CD4-positive, alpha-beta T cell treated with Interferon alpha-2 for 1 hour (primary cell): Measurements from ENCODE around the gene ABCF1.
A peak's percentile ranks its signal among the peaks of the same experiment; 100 is the strongest.

Experiments used
- DNase-seq, 2 donors: peaks; one replicate each; pipeline ENCODE4 v3.0.0-alpha.2; 2020 to 2022

The ABCF1 gene

DNA sequence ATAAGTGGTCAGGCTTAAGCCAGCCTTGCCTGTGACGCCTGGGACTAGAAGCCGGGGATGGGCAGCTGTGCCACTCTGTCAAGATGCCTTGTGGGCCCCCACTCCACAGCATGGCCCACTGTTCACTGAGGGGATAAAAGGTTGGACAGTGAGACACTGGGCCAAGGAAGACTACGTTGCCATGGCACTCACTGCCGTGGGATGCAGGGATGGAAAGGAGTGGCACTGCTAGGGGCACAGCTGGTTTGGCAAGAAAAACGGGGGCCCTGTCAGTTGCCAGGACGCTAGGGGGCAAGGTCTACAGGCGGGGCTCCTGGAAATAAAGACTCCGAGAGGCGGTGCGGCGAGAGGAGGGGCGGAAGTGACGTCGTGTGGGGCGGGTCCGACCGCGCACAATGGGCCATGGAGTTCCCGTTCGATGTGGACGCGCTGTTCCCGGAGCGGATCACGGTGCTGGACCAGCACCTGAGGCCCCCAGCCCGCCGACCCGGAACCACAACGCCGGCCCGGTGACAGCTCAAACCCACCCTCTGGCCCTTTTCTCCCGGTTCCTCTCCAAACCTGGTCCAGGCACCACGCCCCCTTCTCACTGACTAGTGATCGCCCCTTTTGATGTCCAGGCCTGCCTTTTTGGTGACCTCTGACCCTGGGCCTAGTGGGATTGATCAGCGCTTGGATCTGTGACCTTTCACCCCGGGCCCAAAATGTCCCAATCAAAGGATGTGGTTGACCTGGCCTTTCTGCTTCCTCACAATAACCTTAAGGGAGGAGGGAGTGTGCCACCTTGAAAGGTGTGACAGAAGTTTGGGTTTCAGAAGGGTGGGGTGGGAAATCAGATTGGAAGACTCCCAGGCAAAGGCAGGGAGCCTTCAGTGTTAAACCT, 55.5 kb downstream of the ABCF1 start, which contains the start of gene ATAT1:
Gene ATAT1, plus strand, starts transcription at position 391 of the 883 bp plus-strand sequence.
- DNase-seq, result peak; percentile 89 to 92

DNA sequence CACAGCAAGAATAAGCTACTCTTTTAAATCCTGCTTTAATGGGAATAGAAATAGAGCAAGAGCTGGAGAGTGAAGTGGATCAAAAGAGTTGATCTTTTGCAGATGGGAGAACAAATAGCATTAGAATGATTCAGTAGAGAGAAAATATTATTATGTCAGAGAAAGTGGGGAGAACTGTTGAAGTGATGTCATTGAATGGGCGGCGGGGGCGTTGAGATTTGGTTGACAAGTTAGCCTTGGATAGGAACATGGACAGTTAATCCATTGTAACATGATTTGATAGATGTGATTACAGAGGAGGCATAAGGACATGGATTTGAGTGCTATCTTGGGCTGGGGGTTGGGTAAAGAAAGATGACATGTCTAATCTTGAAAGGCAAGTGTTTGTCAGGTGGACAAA, 64.6 kb downstream of the ABCF1 start:
- DNase-seq, result no peak

DNA sequence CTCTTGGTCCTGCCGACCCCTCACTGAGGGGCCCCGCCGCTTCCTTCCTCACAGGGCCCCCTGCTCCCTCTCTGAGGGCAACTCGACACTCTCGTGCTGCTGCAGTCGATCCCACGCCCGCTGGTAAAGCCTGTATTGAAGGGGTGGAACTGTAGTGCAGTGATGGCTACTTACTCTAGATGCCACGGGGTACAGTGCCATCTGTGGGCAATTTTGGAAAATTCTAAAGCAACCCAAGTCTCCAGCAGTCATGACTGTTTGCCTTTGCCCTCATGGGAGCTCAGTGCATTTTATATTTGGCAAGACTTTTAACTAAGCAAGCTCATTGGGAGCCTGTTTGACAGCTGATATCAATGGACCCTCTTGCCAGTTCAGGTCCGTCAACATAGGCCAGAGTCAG, 69.2 kb downstream of the ABCF1 start:
- DNase-seq, result no peak

DNA sequence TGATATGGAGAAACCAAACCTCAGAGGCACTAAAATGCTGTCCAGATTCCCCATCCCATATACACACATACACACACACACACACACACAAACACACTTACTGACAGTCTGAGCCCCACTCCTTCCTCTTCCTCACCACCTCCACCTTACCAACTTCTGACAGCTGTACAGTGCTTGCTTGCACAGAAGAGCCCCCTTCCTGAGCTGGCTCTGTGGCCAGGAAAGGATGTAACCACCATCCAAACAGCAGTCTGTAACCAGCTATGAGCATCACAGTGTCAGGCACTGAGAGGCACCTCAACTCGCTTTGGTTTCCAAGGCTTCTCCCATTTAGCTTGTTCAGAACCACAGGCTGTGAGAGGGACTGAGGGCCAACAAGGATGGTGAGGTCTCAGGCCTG, 69.8 kb downstream of the ABCF1 start:
- DNase-seq, result no peak
